Dorsolateral prefrontal cortex (tissue), 118 donors: ENCODE data around the gene CCL4L2. TPM values are rescaled to one million over a fixed set of nuclear protein-coding genes. Genes with fewer than 3 reads are reported as not detected.

ENCODE experiments used
- total RNA-seq, 120 experiments: library from RNA; stranded (reverse); gene quantifications; one replicate each; pipeline versions ENCODE4 v1.2.3 to v1.2.4, GENCODE V29; 2022

CCL4L2 gene
- total RNA-seq, 120 experiments from 2014 or later, result 0.40 to 7.9 (median 1.4) TPM; not detected in 24

Other genes with a start within 250 kb of the CCL4L2 start
- not detected for gene CCL16, start 229.6 kb upstream of the CCL4L2 start, total RNA-seq
- 1 to 10 TPM in 6 of 120 experiments, under 1 TPM in 1, not detected in 113; 0.21 to 3.3 (median 1.8) TPM for gene CCL14, start 224.3 kb upstream of the CCL4L2 start, total RNA-seq
- not detected for gene CCL15, start 209.5 kb upstream of the CCL4L2 start, total RNA-seq
- not detected for gene CCL23, start 193.1 kb upstream of the CCL4L2 start, total RNA-seq
- under 1 TPM in 1 of 120 experiments, not detected in 119; 1.00 TPM for gene CCL18, start 146.8 kb upstream of the CCL4L2 start, total RNA-seq
- 10 to 100 TPM in 2 of 120 experiments, 1 to 10 TPM in 31, under 1 TPM in 30, not detected in 57; 0.36 to 11.8 (median 1.1) TPM for gene CCL3, start 120.9 kb upstream of the CCL4L2 start, total RNA-seq
- gene CCL4, start 107.2 kb upstream of the CCL4L2 start, total RNA-seq, result 10 to 100 TPM in 1 of 120 experiments, 1 to 10 TPM in 36, under 1 TPM in 38, not detected in 45; 0.34 to 10.4 (median 1.00) TPM
- gene TBC1D3B, start 34.4 kb upstream of the CCL4L2 start, total RNA-seq, result 10 to 100 TPM in 111 of 120 experiments, 1 to 10 TPM in 9; 8.2 to 32.2 (median 16.9) TPM
- gene CCL3L1, start 14.3 kb upstream of the CCL4L2 start, total RNA-seq, result 1 to 10 TPM in 30 of 120 experiments, under 1 TPM in 3, not detected in 87; 0.62 to 7.6 (median 1.9) TPM
- 1 to 10 TPM in 63 of 120 experiments, under 1 TPM in 40, not detected in 17; 0.21 to 5.3 (median 1.2) TPM for gene TBC1D3I, start 53.5 kb downstream of the CCL4L2 start, total RNA-seq
- 10 to 100 TPM in 2 of 120 experiments, 1 to 10 TPM in 16, under 1 TPM in 2, not detected in 100; 0.53 to 18.6 (median 4.3) TPM for gene TBC1D3G, start 112.8 kb downstream of the CCL4L2 start, total RNA-seq
- 1 to 10 TPM in 2 of 120 experiments, under 1 TPM in 2, not detected in 116; 0.29 to 10.0 (median 1.9) TPM for gene TBC1D3H, start 177.4 kb downstream of the CCL4L2 start, total RNA-seq